Activated naive CD8-positive, alpha-beta T cell treated with anti-CD3 and anti-CD28 coated beads for 36 hours (primary cell): Measurements from ENCODE around the gene RAPGEF2. TPM values are rescaled to one million over a fixed set of nuclear protein-coding genes. Genes with fewer than 3 reads are reported as not detected.
"Not testable (repeated sequence)": the region's sequence is repeated elsewhere in the genome, so short reads cannot be mapped to it uniquely, and the experiment has no call there.

Experiments
- DNase-seq: peaks from one replicate; pipeline ENCODE4 v3.0.0; 2021
- H3K27ac Mint-ChIP-seq: one replicate; pipeline ENCODE4 v1.8.0; 2022; ENCODE audit warnings: mild to moderate bottlenecking, moderate library complexity, mixed read lengths
- H3K27me3 Mint-ChIP-seq: one replicate; pipeline ENCODE4 v1.8.0; 2022; ENCODE audit warnings: mild to moderate bottlenecking, mixed read lengths
- H3K36me3 Mint-ChIP-seq: one replicate; pipeline ENCODE4 v1.8.0; 2021; ENCODE audit warnings: mild to moderate bottlenecking, mixed read lengths
- H3K4me1 Mint-ChIP-seq: one replicate; pipeline ENCODE4 v1.8.0; 2021; ENCODE audit warnings: mixed read lengths
- H3K4me3 Mint-ChIP-seq: one replicate; pipeline ENCODE4 v1.8.0; 2022; ENCODE audit warnings: mild to moderate bottlenecking, moderate library complexity, mixed read lengths
- H3K9me3 Mint-ChIP-seq: one replicate; pipeline ENCODE4 v1.8.0; 2022; ENCODE audit warnings: mixed read lengths
- total RNA-seq, 2 experiments: library from RNA; stranded (reverse); gene quantifications; one replicate each; pipeline ENCODE4 v1.2.3, GENCODE V29; 2021

Gene RAPGEF2
- total RNA-seq, 2 experiments from 2014 or later, result 19.2 to 22.7 TPM

DNA sequence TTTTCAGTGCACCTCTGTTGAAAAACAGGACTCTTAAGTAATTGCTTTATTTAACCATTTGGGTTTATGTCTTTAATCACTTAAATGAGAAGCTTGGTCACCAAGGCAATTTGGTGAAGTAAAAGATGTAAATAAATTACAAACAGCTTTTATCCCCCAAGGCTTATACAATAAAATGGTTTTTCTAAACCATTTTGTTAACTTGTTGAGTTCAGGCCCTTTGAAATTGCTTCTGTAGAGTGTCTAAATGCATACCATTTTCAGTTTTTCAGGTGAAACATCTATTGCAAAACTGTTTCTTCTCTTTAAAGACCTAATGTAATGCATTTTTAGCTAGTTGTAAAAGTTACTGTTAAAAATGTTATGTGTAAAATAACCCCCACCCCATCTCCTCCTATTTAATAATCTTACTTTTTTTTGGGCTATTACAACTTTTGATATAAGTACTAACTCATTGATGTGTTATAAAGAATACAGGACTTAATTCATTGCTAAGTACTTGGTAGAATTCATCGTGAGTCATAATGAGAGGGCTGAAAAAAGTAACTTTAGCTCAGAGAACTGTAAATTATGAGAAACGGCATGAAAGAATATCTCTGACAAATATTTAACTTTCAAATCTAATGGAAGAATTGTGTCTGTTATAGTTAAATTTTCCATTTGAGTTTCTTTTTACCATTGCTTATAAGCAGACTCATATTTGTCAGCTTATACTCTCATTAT lies 4.5 kb downstream of the RAPGEF2 start:
- H3K4me3 Mint-ChIP-seq, result peak overlapping the region; percentile 66
- H3K27ac Mint-ChIP-seq, result peak overlapping the region; percentile 73
- no peaks in the 10 kb centered on the region for H3K9me3 Mint-ChIP-seq
- no peak for DNase-seq
- no peaks in the 10 kb centered on the region for H3K27me3 Mint-ChIP-seq
- H3K36me3 Mint-ChIP-seq, result peaks cover 16% of the 10 kb centered on the region
- H3K4me1 Mint-ChIP-seq, result peaks cover 48% of the 10 kb centered on the region

DNA sequence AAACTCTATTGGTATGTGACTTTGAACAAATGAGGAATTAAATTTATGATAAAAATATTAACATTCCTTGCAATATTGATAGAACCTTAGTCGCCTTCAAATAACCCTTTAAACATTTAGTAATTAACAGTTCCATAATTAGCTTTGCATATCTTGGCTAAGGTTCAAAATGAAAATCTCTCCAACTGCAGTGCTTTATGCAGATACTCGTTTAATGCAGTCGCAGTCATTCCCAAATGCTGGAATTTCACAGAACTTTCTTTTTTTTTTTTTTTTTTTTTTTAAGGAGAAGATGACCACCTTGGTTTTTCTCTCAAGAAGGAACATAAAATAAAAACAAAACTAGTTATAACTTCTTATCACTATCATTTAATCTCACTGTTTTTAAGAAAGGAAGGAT lies 5.2 kb downstream of the RAPGEF2 start:
- no peaks in the 10 kb centered on the region for H3K27me3 Mint-ChIP-seq
- H3K4me1 Mint-ChIP-seq, result peaks cover 48% of the 10 kb centered on the region
- DNase-seq, result no peak
- H3K9me3 Mint-ChIP-seq, result peaks cover 3% of the 10 kb centered on the region
- H3K27ac Mint-ChIP-seq, result peak overlapping the region; percentile 73
- no peak overlapping the region for H3K4me3 Mint-ChIP-seq
- peaks cover 18% of the 10 kb centered on the region for H3K36me3 Mint-ChIP-seq

GRCh38 chr4:159110961-159111360 lies 8.1 kb downstream of the RAPGEF2 start:
- Mint-ChIP-seq H3K36me3 (peaks cover 28% of the 10 kb centered on the region), H3K27me3 (no peaks in the 10 kb centered on the region), H3K4me1 (peaks cover 42% of the 10 kb centered on the region)

GRCh38 chr4:159111416-159111815 lies 8.5 kb downstream of the RAPGEF2 start:
- Mint-ChIP-seq H3K4me3 (no peak overlapping the region), H3K9me3 (peaks cover 11% of the 10 kb centered on the region), H3K36me3 (peaks cover 32% of the 10 kb centered on the region), H3K27me3 (no peaks in the 10 kb centered on the region), H3K27ac (no peak overlapping the region), H3K4me1 (peaks cover 44% of the 10 kb centered on the region)
- no peak for DNase-seq

More at GRCh38 chr4:159110961-159111360, 8.1 kb downstream of the RAPGEF2 start:
- Mint-ChIP-seq H3K27ac (no peak overlapping the region), H3K9me3 (peaks cover 11% of the 10 kb centered on the region), H3K4me3 (peak overlapping the region; percentile 7)
- no peak for DNase-seq

- Mint-ChIP-seq H3K36me3 (peaks cover 32% of the 10 kb centered on the region), H3K4me1 (peaks cover 43% of the 10 kb centered on the region), H3K9me3 (peaks cover 11% of the 10 kb centered on the region)
- not testable (repeated sequence) for DNase-seq, H3K27me3 Mint-ChIP-seq, H3K27ac Mint-ChIP-seq, H3K4me3 Mint-ChIP-seq
These were observed 10.5 kb downstream of the RAPGEF2 start for GRCh38 chr4:159113366-159113765.

- DNase-seq, H3K4me3 Mint-ChIP-seq, H3K27ac Mint-ChIP-seq, H3K27me3 Mint-ChIP-seq: not testable (repeated sequence)
- Mint-ChIP-seq H3K4me1 (peaks cover 28% of the 10 kb centered on the region), H3K9me3 (peaks cover 11% of the 10 kb centered on the region), H3K36me3 (peaks cover 27% of the 10 kb centered on the region)
These were observed 13.2 kb downstream of the RAPGEF2 start for GRCh38 chr4:159116098-159116497.

DNA sequence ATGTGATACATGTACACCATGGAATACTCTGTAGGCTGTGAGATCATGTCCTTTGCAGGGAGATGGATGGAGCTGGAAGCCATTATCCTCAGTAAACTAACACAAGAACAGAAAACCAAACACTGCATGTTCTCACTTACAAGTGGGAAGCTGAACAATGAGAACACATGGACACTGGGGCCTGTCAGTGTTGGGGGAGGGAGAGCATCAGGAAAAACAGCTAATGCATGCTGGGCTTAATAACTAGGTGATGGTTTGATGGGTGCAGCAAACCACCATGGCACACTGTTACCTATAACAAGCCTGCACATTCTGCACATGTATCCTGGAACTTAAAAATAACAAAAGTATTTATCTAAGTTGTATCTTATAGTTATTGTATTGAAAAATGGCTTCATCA lies 13.8 kb downstream of the RAPGEF2 start:
- H3K9me3 Mint-ChIP-seq, result peaks cover 11% of the 10 kb centered on the region
- peaks cover 25% of the 10 kb centered on the region for H3K4me1 Mint-ChIP-seq
- H3K36me3 Mint-ChIP-seq, result peaks cover 23% of the 10 kb centered on the region
- DNase-seq, H3K27ac Mint-ChIP-seq, H3K4me3 Mint-ChIP-seq, H3K27me3 Mint-ChIP-seq: not testable (repeated sequence)

DNA sequence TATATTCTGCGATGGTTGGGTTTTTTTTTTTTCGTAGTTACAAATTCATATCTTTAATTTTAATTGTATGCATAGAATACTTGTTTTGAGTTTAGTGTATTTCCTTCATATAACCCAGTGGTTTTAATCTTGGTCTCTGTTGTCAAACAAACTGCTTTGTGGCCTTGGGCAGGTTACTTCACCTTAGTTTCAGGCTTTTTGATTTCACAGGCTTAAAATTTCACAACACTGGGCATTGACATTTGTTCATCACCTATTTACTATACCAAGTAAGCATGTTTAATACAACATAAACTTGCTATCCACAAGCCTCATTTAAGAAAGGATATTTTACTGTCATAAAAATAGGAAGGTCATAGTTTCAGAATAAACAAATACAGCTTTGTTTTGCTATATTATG lies 14.7 kb downstream of the RAPGEF2 start:
- H3K27ac Mint-ChIP-seq, result no peak overlapping the region
- DNase-seq, result no peak
- no peak overlapping the region for H3K4me3 Mint-ChIP-seq
- no peaks in the 10 kb centered on the region for H3K27me3 Mint-ChIP-seq
- peaks cover 23% of the 10 kb centered on the region for H3K36me3 Mint-ChIP-seq
- H3K9me3 Mint-ChIP-seq, result peaks cover 11% of the 10 kb centered on the region
- H3K4me1 Mint-ChIP-seq, result peaks cover 25% of the 10 kb centered on the region

DNA sequence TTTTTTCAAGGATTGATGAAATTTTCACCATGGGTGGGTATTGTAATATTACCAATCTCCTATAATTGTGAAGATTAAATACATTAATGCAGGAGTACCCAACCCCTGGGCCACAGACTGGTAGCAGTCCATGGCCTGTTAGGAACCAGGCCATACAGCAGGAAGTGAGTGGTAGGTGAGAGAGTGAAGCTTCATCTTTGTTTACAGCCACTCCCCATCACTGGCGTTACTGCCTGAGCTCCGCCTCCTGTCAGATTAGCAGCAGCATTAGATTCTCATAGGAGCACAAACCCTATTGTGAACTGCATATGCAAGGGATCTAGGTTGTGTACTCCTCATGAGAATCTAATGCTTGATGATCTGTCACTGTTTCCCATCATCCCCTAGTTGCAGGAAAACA lies 15.1 kb downstream of the RAPGEF2 start:
- H3K27me3 Mint-ChIP-seq, result no peaks in the 10 kb centered on the region
- peaks cover 22% of the 10 kb centered on the region for H3K36me3 Mint-ChIP-seq
- peaks cover 25% of the 10 kb centered on the region for H3K4me1 Mint-ChIP-seq
- no peak for DNase-seq
- peaks cover 9% of the 10 kb centered on the region for H3K9me3 Mint-ChIP-seq
- no peak overlapping the region for H3K4me3 Mint-ChIP-seq
- no peak overlapping the region for H3K27ac Mint-ChIP-seq

- DNase-seq, result no peak
- Mint-ChIP-seq H3K4me3 (no peak overlapping the region), H3K36me3 (peaks cover 3% of the 10 kb centered on the region), H3K9me3 (no peaks in the 10 kb centered on the region), H3K27me3 (no peaks in the 10 kb centered on the region), H3K4me1 (peaks cover 19% of the 10 kb centered on the region), H3K27ac (peak overlapping the region; percentile 58)
These were observed 18.5 kb downstream of the RAPGEF2 start for GRCh38 chr4:159121371-159121770.

DNA sequence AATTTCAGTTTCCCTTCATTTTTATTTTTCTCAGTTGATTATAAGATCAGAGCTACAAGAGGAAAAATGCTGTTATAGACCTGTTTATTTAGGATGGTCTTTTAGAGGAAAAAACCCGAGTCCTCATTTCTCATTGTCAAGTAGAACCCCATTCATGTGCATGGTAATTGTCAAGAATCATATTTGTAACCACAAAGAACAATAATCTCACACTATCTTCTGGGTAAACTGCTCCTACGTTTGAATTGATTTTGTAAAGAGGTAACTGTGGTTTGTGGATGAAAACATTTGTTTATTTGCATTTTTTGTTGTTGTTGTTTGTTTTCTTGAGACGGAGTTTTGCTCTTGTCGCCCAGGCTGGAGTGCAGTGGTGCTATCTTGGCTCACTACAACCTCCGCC lies 23.8 kb downstream of the RAPGEF2 start:
- Mint-ChIP-seq H3K27me3 (no peaks in the 10 kb centered on the region), H3K9me3 (no peaks in the 10 kb centered on the region), H3K4me1 (peaks cover 23% of the 10 kb centered on the region), H3K27ac (no peak overlapping the region), H3K4me3 (no peak overlapping the region), H3K36me3 (peaks cover 8% of the 10 kb centered on the region)
- DNase-seq, result no peak

- Mint-ChIP-seq H3K27me3 (no peaks in the 10 kb centered on the region), H3K9me3 (no peaks in the 10 kb centered on the region), H3K36me3 (peaks cover 8% of the 10 kb centered on the region), H3K4me1 (peaks cover 27% of the 10 kb centered on the region), H3K4me3 (no peak overlapping the region), H3K27ac (no peak overlapping the region)
- no peak for DNase-seq
These were observed 25.1 kb downstream of the RAPGEF2 start for GRCh38 chr4:159127745-159128518.

DNA sequence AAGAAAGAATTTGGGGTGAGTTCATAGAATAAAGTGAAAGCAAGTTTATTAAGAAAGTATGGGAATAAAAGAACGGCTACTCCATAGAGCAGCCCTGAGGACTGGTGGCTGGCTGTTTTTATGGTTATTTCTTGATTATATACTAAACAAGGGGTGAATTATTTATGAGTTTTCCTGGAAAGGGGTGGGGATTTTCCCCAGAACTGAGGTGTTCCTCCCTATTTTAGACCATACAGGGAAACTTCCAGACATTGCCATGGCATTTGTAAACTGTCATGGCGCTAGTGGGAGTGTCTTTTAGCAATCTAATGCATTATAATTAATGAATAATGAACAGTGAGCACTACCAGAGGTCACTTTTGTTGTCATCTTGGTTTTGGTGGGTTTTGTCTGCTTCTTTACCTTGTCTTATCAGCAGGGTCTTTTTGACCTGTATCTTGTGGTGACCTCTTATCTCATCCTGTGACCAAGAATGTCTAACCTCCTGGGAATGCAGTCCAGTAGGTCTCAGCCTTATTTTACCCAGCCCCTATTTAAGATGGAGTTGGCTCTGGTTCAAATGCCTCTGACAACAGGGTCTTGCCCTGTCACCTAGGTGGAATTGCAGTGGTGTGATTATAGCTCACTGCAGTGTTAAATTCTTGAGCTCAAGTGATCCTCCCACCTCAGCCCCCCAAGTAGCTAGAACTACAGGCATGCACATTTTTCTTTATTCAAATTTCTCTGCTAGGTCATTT lies 27.1 kb downstream of the RAPGEF2 start:
- Mint-ChIP-seq H3K9me3 (no peaks in the 10 kb centered on the region), H3K36me3 (peaks cover 7% of the 10 kb centered on the region), H3K27me3 (no peaks in the 10 kb centered on the region), H3K27ac (no peak overlapping the region), H3K4me3 (no peak overlapping the region), H3K4me1 (peaks cover 27% of the 10 kb centered on the region)
- no peak for DNase-seq

DNA sequence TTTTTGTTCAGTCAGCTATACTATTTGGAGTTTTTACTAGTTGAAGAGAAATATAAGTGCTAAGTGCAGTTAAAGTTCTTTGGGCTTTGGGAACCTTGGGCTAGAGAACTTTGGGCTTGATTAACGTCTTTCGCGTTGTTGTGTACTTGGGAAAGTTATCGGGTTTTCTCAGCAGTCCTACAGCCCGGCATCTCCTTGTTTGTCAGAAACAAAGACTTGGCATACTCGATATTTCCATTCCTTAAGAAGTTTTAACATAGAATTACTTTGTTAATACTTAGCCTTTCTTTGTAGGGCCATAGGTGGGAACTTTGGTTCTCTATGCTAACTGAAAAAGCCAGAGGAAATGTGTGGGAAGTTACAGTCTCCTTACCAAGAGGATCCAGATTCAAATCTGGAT lies 28.7 kb downstream of the RAPGEF2 start:
- Mint-ChIP-seq H3K4me3 (no peak overlapping the region), H3K27me3 (no peaks in the 10 kb centered on the region)

GRCh38 chr4:159134429-159134828 lies 31.6 kb downstream of the RAPGEF2 start:
- no peaks in the 10 kb centered on the region for H3K27me3 Mint-ChIP-seq
- peaks cover 12% of the 10 kb centered on the region for H3K36me3 Mint-ChIP-seq
- no peak overlapping the region for H3K27ac Mint-ChIP-seq
- no peak for DNase-seq
- H3K9me3 Mint-ChIP-seq, result no peaks in the 10 kb centered on the region
- peaks cover 27% of the 10 kb centered on the region for H3K4me1 Mint-ChIP-seq
- H3K4me3 Mint-ChIP-seq, result no peak overlapping the region

More for the DNA sequence above, 28.7 kb downstream of the RAPGEF2 start:
- H3K36me3 Mint-ChIP-seq, result peaks cover 12% of the 10 kb centered on the region
- H3K27ac Mint-ChIP-seq, result no peak overlapping the region
- H3K9me3 Mint-ChIP-seq, result no peaks in the 10 kb centered on the region
- DNase-seq, result no peak
- H3K4me1 Mint-ChIP-seq, result peaks cover 25% of the 10 kb centered on the region
